ENCODE measurements around the gene CEP85. TPM values are rescaled to one million over a fixed set of nuclear protein-coding genes. Genes with fewer than 3 reads are reported as not detected.

Gene CEP85
- total and polyA plus RNA-seq, 10 of the 15 experiments (the other 5 are each of a cell fraction or from before 2014, with no cell fraction given) = 8.4 to 26.8 (median 21.5) TPM

DNA sequence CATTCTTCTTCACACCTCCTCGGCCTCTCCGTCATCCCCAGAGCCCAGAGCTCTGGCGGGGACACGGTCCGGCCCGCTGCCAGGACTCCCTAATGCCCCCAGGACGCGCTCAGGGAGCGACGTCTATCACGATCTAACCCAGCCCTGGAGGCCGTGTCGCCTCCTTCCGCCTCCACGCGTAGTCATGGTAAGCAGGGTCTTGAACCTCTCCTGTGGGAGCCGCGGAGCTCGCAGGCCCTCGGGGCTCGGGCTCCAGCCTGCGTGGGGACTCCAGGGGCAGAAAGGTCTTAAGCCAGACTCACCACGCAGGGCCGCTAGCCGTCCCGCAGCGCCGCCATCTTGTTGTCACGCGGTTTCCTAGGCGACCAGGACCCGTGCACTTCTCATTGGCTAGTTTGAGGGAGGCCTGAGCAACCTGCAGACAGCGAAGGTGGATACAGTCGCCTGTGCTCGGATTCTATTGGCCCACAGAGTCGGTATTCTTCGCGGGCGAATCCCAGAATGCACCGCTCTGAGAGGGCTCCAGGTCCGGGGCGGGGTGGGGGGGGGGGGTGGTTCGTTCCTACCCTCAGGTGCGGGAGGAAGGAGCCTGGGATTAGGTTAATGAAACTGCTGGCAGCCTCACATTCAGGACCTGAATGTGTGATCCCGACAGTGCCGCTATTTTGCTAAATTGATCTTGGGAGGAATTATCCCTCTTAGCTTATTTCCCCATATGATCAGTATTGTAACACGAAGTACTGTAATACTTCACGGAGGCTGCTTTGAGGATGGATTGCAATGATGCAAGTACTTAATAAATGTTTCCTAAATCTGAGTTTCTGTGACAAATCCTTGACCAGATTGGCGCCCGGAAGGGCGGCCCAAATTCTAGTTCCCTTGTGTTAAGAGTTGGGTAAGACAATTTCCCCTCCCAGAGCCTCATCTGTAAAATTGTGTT is 72.6 kb downstream of the CEP85 start, which contains the start of gene UBXN11 (continued):
- TF ChIP-seq, protein P1, sequence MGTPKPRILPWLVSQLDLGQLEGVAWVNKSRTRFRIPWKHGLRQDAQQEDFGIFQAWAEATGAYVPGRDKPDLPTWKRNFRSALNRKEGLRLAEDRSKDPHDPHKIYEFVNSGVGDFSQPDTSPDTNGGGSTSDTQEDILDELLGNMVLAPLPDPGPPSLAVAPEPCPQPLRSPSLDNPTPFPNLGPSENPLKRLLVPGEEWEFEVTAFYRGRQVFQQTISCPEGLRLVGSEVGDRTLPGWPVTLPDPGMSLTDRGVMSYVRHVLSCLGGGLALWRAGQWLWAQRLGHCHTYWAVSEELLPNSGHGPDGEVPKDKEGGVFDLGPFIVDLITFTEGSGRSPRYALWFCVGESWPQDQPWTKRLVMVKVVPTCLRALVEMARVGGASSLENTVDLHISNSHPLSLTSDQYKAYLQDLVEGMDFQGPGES (IDR thresholded peaks at IDR 0.05) = 0 out of 2 replicates have a peak, but pooled peaks have one; percentile 47
- TF ChIP-seq CREB1 (IDR thresholded peaks at IDR 0.05; ENCODE audit: low read depth) (no peak; the same call in 1 of the 2 replicates), POLR2AphosphoS5 (IDR thresholded peaks at IDR 0.05; ENCODE audit: low read length) (peak; percentile 38; the same call in 1 of the 2 replicates), BHLHE40 (IDR thresholded peaks at IDR 0.05; ENCODE audit: borderline replicate concordance in 1 of 2, low read depth in 2 of 2, low read length in 1 of 2) (peak; percentile 90 to 96), NR2C1 (IDR thresholded peaks at IDR 0.05) (no peak), SP1 (IDR thresholded peaks at IDR 0.05; ENCODE audit: low read depth, low read length) (peak; percentile 87), USF2 (IDR thresholded peaks at IDR 0.05; ENCODE audit: borderline replicate concordance, low read depth, low read length) (no peak), YY1 (IDR thresholded peaks at IDR 0.05; ENCODE audit: low read depth, low read length) (peak; percentile 99), TCF3 (IDR thresholded peaks at IDR 0.05; ENCODE audit: borderline replicate concordance, insufficient read depth, low read depth, low read length) (no peak), MXI1 (IDR thresholded peaks at IDR 0.05; ENCODE audit: low read depth, low read length) (peak; percentile 96), MYC (IDR thresholded peaks at IDR 0.05; ENCODE audit: insufficient read depth, insufficient read length, insufficient replicate concordance, low read length, severe bottlenecking) (no peak), ZNF622 (IDR thresholded peaks at IDR 0.05) (no peak), NFYB (IDR thresholded peaks at IDR 0.05; ENCODE audit: insufficient read depth, low read depth, low read length) (peak; percentile 95), SRF (IDR thresholded peaks at IDR 0.05; ENCODE audit: low read depth in 2 of 2, low read length in 2 of 2) (peak in 1 of 2 experiments; percentile 66; a peak in 3 of 4 replicates), MAX (IDR thresholded peaks at IDR 0.05; ENCODE audit: low read depth, low read length) (peak; percentile 73), NFXL1 (IDR thresholded peaks at IDR 0.05; ENCODE audit: borderline replicate concordance) (no peak), POLR2A (IDR thresholded peaks at IDR 0.05; ENCODE audit: low read depth, low read length) (peak; percentile 66), POU2F2 (IDR thresholded peaks at IDR 0.05; ENCODE audit: borderline replicate concordance, low read depth, low read length) (no peak)
- TF ChIP-seq, protein P2, sequence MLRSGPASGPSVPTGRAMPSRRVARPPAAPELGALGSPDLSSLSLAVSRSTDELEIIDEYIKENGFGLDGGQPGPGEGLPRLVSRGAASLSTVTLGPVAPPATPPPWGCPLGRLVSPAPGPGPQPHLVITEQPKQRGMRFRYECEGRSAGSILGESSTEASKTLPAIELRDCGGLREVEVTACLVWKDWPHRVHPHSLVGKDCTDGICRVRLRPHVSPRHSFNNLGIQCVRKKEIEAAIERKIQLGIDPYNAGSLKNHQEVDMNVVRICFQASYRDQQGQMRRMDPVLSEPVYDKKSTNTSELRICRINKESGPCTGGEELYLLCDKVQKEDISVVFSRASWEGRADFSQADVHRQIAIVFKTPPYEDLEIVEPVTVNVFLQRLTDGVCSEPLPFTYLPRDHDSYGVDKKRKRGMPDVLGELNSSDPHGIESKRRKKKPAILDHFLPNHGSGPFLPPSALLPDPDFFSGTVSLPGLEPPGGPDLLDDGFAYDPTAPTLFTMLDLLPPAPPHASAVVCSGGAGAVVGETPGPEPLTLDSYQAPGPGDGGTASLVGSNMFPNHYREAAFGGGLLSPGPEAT (IDR thresholded peaks at IDR 0.05; ENCODE audit: low read depth) = peak; percentile 41; the same call in 1 of the 2 replicates
